HCT116 (cell line): ENCODE data around the gene TCP1.

Experiments
- CTCF ChIP-seq, 3 experiments: fragments of 200-600 bp in 1 of 3; sonication (generic) in 1 of 3; IDR thresholded peaks in 2 of 3; conservative IDR thresholded peaks in 1 of 3; 2 replicates each; pipeline ENCODE4 v1.5.1; 2012 to 2017; ENCODE audit warnings: low read depth in 2 of 3, low read length in 2 of 3, antibody characterized with exemption in 1 of 3, borderline replicate concordance in 1 of 3, control low read depth in 1 of 3, mild to moderate bottlenecking in 1 of 3, mixed read lengths in 1 of 3, mixed run types in 1 of 3, moderate library complexity in 1 of 3; ENCODE audit not compliant: insufficient read depth in 1 of 3
- EZH2phosphoT487 ChIP-seq: fragments of 200-600 bp; IDR thresholded peaks from 2 replicates; pipeline ENCODE4 v1.6.1; 2018; ENCODE audit warnings: antibody characterized with exemption, borderline replicate concordance
- JUND ChIP-seq: IDR thresholded peaks from 2 replicates; pipeline ENCODE4 v1.6.1; 2012
- MAX ChIP-seq: IDR thresholded peaks from 2 replicates; pipeline ENCODE4 v1.6.1; 2012
- RAD21 ChIP-seq: IDR thresholded peaks from 2 replicates; pipeline ENCODE4 v1.6.1; 2012; ENCODE audit warnings: low read depth, mild to moderate bottlenecking
- REST ChIP-seq: IDR thresholded peaks from 2 replicates; pipeline ENCODE4 v1.6.1; 2012; ENCODE audit warnings: low read depth
- SIN3A ChIP-seq: IDR thresholded peaks from 2 replicates; pipeline ENCODE4 v1.6.1; 2012; ENCODE audit warnings: low read depth
- SP1 ChIP-seq: IDR thresholded peaks from 2 replicates; pipeline ENCODE4 v1.6.1; 2012; ENCODE audit warnings: low read depth
- SRF ChIP-seq: IDR thresholded peaks from 2 replicates; pipeline ENCODE4 v1.6.1; 2012; ENCODE audit warnings: low read depth
- TCF7L2 ChIP-seq: IDR thresholded peaks from 2 replicates; pipeline ENCODE4 v1.7.0; 2011; ENCODE audit warnings: borderline replicate concordance, inconsistent platforms; ENCODE audit not compliant: insufficient read depth, insufficient read length; ENCODE audit errors: extremely low read depth
- ZNF274 ChIP-seq: fragments of 200-500 bp; sonication (Bioruptor generic); IDR thresholded peaks from 2 replicates; pipeline ENCODE4 v1.6.1; 2014; ENCODE audit warnings: mild to moderate bottlenecking, low read depth, low read length, inconsistent platforms

- TF ChIP-seq CTCF (IDR thresholded peaks at IDR 0.05 in 2 of 3, conservative IDR thresholded peaks at IDR 0.05 in 1 of 3; ENCODE audit: borderline replicate concordance in 1 of 3, insufficient read depth in 1 of 3, low read depth in 2 of 3, low read length in 2 of 3) = no peak
- no peak for TF ChIP-seq MAX
- no peak for TF ChIP-seq ZNF274
- TF ChIP-seq JUND = no peak
- no peak for TF ChIP-seq TCF7L2
- TF ChIP-seq EZH2phosphoT487 = no peak
- TF ChIP-seq SRF = no peak
- no peak for TF ChIP-seq SP1
- TF ChIP-seq SIN3A = no peak
- no peak for TF ChIP-seq REST
- no peak for TF ChIP-seq RAD21
Measured at GRCh38 chr6:159772196-159772595, 17.2 kb downstream of the TCP1 start.
